Upper lobe of right lung (tissue), 1 donor: ENCODE measurements around the gene CSTPP1. TPM values are rescaled to one million over a fixed set of nuclear protein-coding genes. Genes with fewer than 3 reads are reported as not detected.

ENCODE experiments used
- ATAC-seq: fragments of 200-7000 bp; cut with Tn5 transposase; one replicate; pipeline ENCODE4 v1.9.1; 2020; ENCODE audit warnings: mild to moderate bottlenecking, moderate library complexity
- DNase-seq: peaks from one replicate; pipeline ENCODE4 v3.0.0-alpha.2; 2020
- H3K27ac ChIP-seq: fragments of 200-600 bp; one replicate; pipeline ENCODE4 v1.8.0; 2022
- H3K27me3 ChIP-seq: fragments of 200-600 bp; one replicate; pipeline ENCODE4 v1.8.0; 2022; ENCODE audit warnings: mild to moderate bottlenecking
- H3K36me3 ChIP-seq: fragments of 200-600 bp; one replicate; pipeline ENCODE4 v1.8.0; 2022
- H3K4me1 ChIP-seq: fragments of 200-600 bp; one replicate; pipeline ENCODE4 v1.8.0; 2022
- H3K4me3 ChIP-seq: fragments of 200-600 bp; one replicate; pipeline ENCODE4 v1.8.0; 2022; ENCODE audit warnings: mild to moderate bottlenecking
- H3K9me3 ChIP-seq: fragments of 200-600 bp; one replicate; pipeline ENCODE4 v1.8.0; 2022
- intact Hi-C: fragments of 100-400 bp; cut with DNase I; formaldehyde crosslinking; loops from one replicate; pipeline ENCODE4 v1.11.0; 2022
- total RNA-seq: library from RNA; stranded (reverse); fragmentation: NEBNext Ultra II Directional; extraction: Animal tissue kit (Norgen Biotek cat#: 25700); gene quantifications from one replicate; pipeline ENCODE4 v1.2.1, GENCODE V29; 2021
- TF ChIP-seq, protein P1 (sequence below): fragments of 200-600 bp; IDR thresholded peaks from one replicate; pipeline ENCODE4 v1.8.0; 2022; ENCODE audit warnings: antibody characterized with exemption
- donor health status: DM: no; HTN: yes; CAD: no; lungs with severe emphysema.

Gene CSTPP1
- total RNA-seq, 1 donor from 2014 or later: 26.2 TPM

DNA sequence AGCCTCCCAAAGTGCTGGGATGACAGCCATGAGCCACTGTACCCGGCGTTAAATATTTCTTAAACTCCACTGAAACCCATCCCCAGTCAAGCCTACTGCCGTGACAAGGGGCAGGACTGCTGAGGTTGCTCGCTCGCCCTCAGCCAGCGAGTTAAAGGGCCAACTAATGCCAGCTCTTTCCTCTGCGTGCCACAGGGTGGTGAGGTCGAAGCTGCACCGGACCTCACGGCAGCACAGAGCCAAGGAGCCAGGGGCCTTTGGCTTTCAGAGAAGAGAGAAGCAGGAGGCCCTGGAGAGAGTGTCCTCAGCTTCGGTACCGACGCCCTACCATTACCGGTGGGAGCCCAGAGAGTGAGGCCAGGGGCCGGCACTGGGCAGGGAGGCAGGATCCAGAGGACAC lies 227.3 kb downstream of the CSTPP1 start:
- Histone ChIP-seq H3K4me3 (no peak overlapping the region), H3K9me3 (no peaks in the 10 kb centered on the region), H3K27ac (no peak overlapping the region), H3K27me3 (no peaks in the 10 kb centered on the region), H3K36me3 (peaks cover 54% of the 10 kb centered on the region), H3K4me1 (no peaks in the 10 kb centered on the region)
- ATAC-seq (no peak), DNase-seq (no peak)
- intact Hi-C loops: no loop called here
- TF ChIP-seq, protein P1, sequence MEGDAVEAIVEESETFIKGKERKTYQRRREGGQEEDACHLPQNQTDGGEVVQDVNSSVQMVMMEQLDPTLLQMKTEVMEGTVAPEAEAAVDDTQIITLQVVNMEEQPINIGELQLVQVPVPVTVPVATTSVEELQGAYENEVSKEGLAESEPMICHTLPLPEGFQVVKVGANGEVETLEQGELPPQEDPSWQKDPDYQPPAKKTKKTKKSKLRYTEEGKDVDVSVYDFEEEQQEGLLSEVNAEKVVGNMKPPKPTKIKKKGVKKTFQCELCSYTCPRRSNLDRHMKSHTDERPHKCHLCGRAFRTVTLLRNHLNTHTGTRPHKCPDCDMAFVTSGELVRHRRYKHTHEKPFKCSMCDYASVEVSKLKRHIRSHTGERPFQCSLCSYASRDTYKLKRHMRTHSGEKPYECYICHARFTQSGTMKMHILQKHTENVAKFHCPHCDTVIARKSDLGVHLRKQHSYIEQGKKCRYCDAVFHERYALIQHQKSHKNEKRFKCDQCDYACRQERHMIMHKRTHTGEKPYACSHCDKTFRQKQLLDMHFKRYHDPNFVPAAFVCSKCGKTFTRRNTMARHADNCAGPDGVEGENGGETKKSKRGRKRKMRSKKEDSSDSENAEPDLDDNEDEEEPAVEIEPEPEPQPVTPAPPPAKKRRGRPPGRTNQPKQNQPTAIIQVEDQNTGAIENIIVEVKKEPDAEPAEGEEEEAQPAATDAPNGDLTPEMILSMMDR: no peak

DNA sequence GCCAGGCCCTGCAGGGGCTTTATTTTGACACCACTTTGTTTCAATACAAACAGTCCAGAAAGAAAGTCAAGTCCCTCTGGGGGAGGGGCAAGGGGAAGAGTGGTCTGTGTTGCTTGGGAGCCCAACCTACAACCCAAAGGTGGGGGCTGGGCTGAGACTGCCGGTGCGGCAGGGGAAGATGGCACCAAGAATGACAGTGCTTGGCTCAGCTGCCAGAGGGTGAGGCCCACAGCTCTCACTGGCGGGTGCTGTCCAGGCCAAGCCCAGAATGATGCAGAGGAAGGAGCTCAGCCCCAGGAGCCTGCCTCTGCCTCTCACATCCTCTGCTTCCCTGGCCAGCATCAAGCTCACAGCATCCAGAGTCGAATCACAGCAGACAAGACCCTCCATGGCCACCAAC lies 227.8 kb downstream of the CSTPP1 start:
- H3K27me3 ChIP-seq: no peaks in the 10 kb centered on the region
- H3K27ac ChIP-seq: no peak overlapping the region
- H3K9me3 ChIP-seq: no peaks in the 10 kb centered on the region
- TF ChIP-seq, protein P1: no peak
- intact Hi-C loops: no loop called here
- no peaks in the 10 kb centered on the region for H3K4me1 ChIP-seq
- H3K4me3 ChIP-seq: no peak overlapping the region
- no peak for ATAC-seq
- H3K36me3 ChIP-seq: peaks cover 59% of the 10 kb centered on the region
- DNase-seq: no peak

GRCh38 chr11:47165253-47165840 lies 228.8 kb downstream of the CSTPP1 start:
- no peaks in the 10 kb centered on the region for H3K9me3 ChIP-seq
- H3K4me3 ChIP-seq: no peak overlapping the region
- intact Hi-C loops: no loop called here
- TF ChIP-seq, protein P1: no peak
- no peak overlapping the region for H3K27ac ChIP-seq
- DNase-seq (no peak), ATAC-seq (no peak)
- no peaks in the 10 kb centered on the region for H3K27me3 ChIP-seq
- H3K36me3 ChIP-seq: peaks cover 69% of the 10 kb centered on the region
- no peaks in the 10 kb centered on the region for H3K4me1 ChIP-seq

DNA sequence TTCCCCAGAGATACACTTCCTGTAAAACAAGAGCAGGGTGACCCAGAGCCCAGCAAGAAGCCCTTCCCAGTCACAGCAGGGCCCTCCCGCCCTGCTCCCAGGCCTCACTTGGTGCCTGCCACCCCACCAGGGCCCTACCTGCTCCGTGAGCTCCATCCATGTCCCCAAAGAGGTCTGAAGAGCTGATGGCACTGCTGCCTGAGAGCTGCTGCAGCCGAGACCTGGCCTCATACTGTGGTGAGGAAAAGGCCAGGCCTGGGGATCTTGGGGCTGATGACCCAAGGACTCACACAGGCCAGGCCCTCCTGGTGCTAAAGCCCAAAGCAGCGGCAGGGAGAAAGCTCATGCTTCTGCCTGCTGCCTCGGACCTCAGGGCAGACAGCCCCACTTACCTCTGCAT lies 229.8 kb downstream of the CSTPP1 start:
- intact Hi-C loops: no loop called here
- Histone ChIP-seq H3K4me3 (no peak overlapping the region), H3K36me3 (peaks cover 79% of the 10 kb centered on the region), H3K4me1 (no peaks in the 10 kb centered on the region), H3K27ac (no peak overlapping the region), H3K27me3 (no peaks in the 10 kb centered on the region), H3K9me3 (no peaks in the 10 kb centered on the region)
- ATAC-seq: no peak
- DNase-seq: no peak
- TF ChIP-seq, protein P1: no peak

DNA sequence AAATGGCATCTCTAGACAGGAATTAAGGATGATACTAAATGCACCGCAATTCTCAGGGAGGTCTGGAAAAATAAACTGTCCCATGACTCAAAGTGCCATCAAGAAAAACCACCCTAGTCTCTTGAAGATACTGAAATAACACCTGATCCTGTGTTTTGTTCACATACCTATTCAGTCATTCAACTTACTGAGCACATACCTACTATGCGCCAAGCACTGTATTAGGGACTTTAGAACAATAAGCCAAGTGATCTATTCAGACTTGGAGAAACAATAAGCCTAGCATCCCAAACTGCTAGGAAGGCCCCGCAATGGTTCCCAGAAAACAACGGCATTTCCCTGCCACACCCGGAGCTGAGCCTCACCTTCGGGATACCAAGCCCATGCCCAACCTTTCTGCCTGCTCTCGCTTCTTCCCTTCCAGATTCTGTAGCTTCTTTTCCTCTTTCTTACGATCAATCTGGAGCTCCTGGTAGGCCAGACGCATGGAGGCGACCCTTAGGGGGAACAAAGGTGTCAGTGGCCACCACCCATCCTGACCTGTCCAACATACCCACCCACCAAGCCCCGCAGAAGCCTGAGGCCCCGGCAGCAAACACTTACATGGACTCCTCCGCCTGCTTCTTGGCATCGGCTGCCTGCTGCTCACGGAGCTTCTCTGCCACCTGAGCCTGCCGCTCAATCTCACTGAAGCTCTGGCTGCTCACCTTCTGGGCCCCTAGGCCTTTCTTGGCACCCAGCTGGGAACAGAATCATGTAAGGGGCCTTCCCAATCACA lies 234.7 kb downstream of the CSTPP1 start:
- H3K27ac ChIP-seq: no peak overlapping the region
- no peak overlapping the region for H3K4me3 ChIP-seq

More for the DNA sequence above, 234.7 kb downstream of the CSTPP1 start:
- Histone ChIP-seq H3K36me3 (peaks cover 86% of the 10 kb centered on the region), H3K4me1 (peaks cover 14% of the 10 kb centered on the region), H3K9me3 (no peaks in the 10 kb centered on the region), H3K27me3 (no peaks in the 10 kb centered on the region)
- no peak for ATAC-seq
- intact Hi-C loops: no loop called here
- DNase-seq: no peak
- TF ChIP-seq, protein P1: no peak
